DMS 273 (cell line): Measurements from ENCODE around the gene CDH23.

Source experiments
- DNase-seq: peaks from one replicate; lab custom pipeline; 2025; ENCODE audit not compliant: unreplicated experiment; lab: John Stamatoyannopoulos, UW

CDH23 gene

DNA sequence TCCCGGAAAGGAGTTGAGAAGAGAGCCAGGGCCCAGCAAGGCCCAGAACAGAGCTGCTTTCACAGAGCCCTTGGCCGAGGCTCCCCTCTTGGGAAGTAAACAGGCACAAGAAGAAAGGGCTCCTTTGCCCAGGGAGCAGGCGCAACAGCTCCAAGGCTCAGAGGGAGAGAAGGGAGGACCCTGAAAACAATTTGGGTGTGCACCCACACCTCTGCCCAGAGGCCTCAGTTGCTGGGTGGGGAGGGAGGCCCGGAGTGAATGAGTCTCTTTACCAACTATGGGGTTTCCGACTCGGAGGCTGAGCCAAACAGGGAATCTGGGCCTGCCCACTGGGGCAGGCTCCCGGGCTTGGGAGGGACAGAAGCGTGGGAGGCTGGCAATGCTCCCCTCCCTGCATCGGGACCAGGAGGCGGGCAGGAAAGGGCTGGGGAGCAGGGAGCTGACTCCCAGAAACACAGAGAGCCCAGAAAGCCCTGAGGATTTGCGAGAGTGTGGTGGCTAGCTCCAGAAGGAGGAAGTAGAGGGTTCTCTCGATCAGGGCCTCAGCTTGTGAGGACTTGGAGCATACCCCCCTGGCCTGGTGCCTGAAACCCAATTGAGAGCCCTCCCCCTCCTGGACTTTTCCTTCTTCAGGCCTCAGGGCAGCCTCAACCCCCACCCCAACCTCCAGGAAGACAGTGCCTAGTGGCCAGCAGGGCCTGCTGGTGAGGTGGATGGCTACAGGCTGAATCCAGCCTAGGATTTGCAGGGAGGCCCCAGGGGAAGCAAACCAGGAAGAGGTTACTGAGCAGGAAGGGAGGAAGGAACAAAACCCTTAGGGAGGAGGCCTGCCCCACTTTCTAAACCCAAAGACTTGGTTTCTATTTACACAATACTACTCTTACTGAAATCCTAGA is 316.7 kb downstream of the CDH23 start:
- DNase-seq, result peak; percentile 83

DNA sequence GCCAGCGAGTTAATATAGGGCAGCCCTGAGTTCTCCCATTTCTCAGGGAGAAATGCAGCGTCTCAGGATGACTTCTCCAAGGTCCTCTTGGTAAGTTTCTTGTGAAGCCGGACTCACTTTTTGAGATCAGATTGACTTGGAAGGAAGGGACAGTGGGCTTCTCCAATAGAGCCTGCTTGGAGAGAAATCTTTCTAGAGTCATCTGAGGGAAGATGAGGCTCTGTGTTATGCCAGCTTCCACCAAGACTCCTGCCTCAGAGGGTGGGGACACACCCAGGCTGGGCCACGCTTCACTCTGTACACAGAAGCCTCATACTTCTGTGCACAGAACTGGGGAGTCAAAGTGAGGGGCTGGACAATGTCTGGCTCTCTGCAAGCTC is 317.3 kb downstream of the CDH23 start:
- no peak for DNase-seq

DNA sequence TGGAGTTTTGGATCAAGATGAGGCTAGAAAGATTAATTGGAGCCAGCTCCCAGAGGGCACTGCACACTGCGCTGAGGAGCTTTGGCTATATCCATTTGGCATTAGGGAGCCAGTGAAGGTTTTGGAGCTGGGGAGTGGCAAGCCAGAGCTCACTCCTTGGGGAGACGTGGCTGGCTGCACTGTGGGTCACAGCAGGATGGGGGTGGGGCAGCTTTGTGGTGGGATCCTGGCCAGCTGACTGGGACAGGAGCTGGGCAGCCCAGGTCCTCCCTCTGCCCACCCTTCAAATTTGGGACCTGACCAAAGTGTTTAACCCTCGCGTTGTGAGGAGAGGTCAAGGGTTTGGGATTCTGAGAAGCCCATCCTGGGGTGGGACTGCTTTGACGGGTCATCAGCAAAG is 317.9 kb downstream of the CDH23 start:
- DNase-seq, result no peak

DNA sequence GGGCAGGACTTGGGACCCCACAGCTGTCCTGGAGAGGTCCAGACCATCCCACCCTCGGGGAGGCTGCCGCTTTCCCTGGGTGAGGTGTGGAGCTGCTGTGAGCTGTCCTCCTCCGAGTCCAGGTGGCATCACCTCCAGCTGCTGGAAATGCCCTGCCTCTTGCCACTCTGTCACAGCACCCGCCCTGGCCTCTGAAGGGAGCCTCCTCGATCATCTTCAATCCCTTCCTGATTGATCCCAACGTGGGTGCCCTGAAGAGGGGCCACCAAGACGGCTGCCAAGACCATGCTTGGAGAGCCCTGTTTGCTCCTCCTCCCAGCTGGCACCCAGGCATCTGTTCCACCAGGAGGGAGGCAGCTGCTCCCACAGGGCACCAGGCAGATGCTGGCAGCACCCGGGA is 318.3 kb downstream of the CDH23 start:
- DNase-seq, result peak; percentile 59

DNA sequence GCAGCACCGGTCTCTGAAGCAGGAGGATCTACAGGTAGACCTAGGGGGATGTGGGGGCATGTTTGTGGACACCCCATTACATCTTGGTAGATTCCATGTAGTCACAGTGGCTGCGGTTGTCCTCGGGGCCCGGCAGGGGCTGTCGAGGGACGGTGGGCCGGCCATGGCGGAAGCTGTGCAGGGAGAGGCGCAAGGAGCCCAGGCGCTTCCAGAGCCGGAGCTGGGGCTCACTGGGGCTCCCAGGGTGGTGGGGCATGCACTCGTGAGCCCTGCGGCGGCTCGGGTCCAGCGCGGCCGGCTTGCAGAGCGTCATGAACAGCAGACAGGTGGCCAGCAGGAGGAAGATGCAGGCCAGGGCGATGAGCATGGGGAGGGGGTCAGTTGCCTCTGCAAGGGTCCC is 319.1 kb downstream of the CDH23 start:
- DNase-seq, result no peak

DNA sequence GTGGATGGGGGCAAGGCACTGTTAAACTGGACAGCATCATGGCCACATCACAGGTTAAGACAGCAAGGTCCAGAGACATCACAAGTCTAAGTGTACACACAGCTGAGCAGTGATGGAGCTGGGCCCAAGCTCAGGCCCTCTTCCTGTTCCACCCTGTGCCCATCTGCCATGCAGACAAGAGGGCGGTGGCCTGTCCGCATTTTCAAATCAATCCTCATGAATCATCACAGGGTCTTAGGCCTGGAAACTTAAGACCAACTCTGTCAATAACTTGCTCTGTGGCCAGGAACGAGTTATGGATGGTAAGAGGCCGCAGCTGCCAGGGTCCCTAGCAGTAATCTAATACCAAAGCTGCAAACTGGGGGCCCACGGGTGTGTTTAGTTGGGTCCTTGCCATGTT is 319.7 kb downstream of the CDH23 start:
- DNase-seq, result peak; percentile 21

DNA sequence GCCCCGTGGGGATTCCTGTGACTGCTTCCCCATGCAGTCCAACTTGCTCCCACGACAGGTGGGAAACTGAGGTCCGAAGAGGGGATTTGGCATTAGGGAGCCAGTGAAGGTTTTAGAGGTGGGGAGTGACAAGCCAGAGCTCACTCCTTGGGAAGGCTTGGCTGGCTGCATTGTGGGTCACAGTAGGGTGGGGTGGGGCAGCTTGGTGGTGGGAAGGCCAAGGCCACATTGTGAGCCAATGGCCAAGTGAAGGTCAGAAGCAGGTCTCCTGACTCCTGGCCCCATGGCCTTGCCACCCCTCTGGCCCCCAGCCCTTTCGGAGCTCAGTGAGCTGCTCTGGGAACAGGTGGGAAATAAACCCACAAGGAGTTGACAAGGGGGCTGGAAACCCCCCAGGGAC is 320.3 kb downstream of the CDH23 start:
- DNase-seq, result no peak

DNA sequence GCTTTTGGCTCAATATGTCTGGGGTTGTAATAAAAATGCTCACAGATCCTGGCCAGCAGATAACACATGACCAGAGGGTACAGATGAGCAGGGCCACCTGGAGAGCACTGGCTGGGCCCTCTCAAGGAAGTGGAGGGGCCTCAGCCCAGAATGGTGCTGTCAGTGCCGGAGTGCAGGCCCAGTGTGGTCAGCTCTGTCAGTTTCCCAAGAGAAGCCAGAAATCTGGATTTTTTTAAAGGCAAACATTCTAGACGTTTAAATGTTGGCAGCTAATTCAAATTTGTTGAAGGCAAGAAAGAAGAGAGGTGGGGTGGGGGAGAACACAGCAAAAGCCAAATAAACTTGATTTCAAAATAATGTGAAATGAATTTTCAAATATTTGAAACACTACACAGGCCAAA is 320.8 kb downstream of the CDH23 start:
- no peak for DNase-seq

DNA sequence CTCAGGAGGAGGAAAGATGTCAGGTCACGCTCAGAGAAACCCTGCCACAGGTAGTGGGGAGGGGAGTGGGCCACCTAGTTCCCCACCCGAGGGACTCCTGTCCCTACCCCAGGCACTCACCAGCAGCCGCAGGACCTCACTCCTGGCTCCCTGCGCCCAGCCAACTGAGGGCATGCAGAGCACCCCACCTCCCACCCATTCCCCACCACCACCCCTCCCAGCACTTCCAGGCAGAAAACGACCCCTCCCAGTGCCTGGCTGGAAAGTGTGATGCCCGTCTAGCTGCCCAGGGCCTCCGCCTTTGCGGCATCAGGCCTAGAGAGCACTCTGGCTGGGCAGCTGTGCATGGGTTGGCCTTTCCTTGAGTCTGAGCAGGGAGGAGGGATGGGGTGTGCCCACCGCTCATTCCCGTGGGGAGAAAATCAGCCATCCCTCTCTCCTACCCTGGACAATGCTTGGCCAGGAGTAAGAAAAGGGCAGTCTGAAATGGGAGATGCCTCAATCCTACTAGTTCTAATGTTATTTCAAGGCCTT is 321.5 kb downstream of the CDH23 start:
- DNase-seq, result no peak

DNA sequence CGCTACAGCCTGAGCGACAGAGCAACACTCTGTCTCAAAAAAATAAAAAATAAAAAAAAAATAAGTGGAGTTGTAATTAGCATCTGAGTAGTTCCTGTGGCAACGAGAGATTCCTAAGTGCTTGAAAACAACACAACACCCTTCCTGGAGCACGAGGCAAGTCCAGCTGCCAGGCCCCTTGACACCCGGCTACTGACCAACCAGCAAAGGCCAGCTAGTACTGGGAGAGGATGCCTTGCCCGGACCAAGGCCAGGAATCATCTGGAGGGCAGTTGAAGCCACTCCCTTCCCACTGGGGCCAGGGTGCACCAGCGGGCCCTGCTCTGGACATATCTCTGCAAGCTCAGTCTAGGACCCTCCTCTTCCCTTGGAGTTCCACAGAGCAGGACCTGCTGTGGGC is 322.3 kb downstream of the CDH23 start:
- DNase-seq, result no peak

DNA sequence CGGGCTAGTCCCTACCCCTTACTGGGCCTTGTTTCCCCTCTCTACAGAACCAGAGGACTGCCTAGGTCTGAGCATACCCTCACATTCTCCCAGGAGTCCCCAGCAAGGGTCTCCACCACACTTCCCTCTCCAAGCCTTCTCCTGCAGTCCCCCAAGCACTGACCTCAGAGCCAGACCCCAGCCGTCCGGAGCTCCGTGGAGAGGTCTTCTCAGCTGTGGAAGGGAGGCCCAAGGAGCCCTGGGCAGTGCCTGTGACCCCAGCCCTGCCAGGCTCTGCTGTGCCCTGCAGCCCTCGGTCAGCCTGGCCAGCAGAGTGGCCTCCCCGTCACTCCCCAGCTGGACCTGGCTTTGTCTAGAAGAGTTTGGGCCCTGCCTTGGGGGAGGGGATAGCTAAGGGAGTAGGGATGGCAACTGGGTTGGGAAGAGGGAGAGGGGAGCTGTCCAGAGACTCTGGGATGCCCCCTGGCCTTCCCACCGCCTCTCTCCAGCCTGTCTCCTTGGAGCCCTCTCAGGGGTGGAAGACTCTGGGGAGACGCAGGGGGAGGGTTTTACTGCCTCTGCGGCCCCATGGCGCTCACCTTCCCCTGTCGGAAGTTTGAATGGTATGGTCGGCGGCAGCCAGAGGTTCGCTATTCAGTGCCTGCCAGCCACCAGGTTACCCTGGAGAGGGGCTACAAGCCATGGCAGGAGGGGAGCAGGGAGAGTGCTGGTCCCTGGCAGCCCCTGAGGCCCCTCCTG is 322.9 kb downstream of the CDH23 start, which contains the start of gene C10orf105:
Gene C10orf105, minus strand, starts transcription at position 315 of the 738 bp plus-strand sequence. CDS start 3,441 bp downstream, outside the sequence.
- DNase-seq, result no peak

DNA sequence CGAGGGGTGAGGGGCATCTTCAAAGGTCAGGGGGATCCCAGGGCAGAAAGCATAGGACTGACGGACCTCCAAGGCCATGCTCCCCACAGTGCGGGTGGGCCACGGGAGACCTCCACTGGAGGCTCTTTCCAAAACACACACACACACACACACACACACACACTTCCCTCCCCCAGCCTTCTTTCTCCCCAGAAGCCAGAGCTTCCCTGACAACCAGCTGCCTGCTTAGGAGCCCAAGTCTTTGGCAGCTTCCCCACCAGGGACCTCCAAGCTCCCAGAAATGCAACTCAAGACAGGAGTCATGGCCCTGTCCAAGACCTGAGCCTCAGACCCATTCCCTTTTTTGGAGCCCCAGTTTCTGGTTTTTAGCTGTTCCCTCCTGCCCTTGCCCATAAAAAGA is 323.6 kb downstream of the CDH23 start:
- DNase-seq, result peak; percentile 27

DNA sequence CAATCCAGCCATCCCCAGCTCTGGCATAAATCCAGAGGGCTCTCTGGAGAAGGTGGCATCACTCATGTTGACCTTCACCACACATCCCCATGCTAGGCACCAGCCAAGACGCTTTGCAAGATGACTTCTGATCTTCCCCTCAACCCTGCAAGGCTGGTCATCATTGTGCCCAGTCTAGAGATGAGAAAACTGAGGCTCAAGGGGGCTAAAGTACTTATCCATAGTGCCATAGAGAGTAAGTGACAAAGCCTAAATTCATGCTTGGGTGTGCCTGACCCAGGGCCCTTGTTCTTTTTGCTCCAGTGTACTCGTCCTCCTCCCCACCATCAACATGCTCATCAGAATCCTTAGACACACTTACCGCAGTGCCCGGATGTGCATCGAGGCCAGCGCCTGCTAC is 324.6 kb downstream of the CDH23 start:
- DNase-seq, result no peak

DNA sequence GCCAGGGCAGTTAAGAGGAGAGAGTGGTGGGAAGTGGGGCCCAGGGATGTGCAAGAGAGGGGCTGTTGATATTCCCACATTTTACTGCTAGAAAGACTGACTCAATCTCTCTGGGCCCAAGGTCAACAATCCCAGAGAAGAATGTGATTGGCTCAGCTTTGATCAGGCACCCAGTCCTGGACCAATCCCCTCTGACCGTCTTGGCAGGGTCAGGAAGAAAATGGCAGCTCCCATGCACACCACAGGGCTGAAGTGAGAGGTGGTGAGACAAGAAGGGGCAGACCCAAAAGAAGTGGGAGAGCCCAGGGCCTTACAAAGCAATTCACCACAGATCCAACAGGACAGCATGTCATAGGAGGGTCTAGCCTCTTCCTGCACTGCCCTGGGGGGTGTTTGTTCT is 326.1 kb downstream of the CDH23 start:
- DNase-seq, result no peak

DNA sequence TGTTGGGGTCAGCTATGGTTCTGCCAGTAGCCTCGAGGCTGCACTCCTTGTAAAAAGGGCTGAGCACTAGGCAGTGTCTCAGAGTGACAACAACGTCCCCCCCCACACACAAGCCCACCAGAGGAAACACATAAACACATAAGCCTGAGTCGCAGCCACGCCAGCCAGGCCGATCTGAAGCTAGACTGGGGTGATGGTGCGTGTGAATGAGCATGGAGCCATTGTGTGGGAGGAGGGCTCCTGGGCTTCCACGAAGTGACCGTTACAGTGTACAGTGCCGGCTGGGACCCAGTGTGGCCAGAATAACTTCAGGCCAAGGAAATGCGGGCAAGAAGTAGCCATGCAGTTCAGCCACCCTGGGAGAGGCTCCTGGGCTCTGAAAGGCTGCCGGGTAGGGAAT is 326.6 kb downstream of the CDH23 start:
- DNase-seq, result no peak

DNA sequence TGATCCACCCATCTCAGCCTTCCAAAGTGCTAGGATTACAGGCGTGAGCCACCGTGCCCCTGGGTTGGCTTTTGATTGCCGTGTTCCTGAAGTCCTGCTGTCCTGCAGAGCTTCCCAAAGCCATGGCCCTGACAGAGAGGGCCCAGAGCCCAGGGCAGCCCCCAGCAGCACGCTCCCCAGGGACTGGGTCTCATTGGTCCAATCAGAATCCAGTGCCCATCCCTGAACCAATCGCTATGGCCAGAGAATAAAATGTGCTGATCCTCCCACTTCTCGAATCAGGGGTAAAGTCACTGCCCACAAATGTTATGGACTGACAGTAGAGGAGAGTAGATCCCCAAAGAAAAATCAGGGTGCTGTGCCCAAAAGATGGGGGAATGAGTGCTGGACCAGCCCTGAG is 327.8 kb downstream of the CDH23 start:
- DNase-seq, result no peak

DNA sequence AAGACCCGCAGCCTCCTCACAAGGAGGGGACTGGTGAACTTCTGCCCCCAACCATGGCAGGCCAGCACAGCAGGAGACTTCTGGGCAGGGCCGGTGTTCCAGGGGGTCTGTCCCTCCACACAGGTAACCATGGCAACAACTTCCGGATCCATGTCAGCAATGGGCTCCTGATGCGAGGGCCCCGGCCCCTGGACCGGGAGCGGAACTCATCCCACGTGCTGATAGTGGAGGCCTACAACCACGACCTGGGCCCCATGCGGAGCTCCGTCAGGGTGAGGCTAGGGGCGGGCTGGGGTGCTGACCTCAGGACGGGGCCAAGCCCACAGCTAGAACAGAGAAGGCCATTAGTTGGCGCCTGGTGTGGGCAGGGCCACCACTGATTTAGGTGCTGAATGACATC is 328.5 kb downstream of the CDH23 start:
- DNase-seq, result no peak

DNA sequence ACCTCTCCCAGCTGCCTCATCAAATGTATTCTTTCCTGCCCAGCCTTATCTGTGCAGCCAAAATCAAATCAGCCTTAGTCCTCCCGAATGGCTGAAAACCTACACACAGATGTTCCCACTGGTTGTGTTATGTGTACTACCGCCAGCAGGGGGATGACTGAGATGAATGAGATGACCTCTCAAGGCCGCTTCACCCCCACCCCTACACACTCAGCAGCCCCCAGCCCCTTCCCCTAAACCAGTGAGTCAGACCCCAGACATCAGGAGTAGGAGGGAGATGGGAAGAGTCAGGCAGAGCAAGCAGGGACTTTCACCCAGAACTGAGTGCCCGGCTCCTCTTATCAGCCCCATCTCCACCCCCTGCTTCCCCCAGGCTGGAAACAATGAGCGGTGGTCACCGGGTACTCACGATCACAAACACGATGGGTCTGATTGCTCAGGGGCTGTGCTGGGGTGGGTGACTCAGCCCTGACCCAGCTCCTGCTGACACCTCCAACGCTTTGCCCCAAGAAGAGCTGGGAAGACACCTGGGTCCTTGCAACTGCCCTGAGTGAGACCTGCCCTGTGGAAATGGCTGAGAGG is 329.4 kb downstream of the CDH23 start:
- peak; percentile 68 for DNase-seq

DNA sequence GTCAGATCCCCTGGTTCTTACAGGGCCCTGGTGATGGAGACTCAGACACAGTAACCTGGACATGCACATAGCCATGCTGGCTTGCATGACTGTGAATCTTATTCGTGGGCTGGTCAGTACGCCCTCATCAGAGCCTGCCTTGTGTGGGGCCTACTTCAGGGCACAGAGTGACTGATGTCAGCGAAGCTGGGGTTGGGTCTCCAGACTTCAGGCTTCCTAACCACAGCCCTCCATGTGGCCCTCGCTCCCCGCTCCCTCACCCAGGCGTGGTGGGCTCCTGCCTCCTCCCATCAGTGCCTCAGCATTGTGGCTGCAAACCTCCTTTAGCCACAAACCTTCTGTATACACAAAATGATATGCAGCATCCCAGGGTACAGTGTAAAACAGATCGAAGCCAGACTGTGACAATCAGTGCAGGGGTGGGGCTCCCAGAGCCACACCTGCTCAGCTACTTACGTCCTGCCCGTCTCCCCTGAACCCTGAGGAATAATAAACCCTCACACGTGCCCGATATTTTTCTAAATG is 329.9 kb downstream of the CDH23 start:
- no peak for DNase-seq

DNA sequence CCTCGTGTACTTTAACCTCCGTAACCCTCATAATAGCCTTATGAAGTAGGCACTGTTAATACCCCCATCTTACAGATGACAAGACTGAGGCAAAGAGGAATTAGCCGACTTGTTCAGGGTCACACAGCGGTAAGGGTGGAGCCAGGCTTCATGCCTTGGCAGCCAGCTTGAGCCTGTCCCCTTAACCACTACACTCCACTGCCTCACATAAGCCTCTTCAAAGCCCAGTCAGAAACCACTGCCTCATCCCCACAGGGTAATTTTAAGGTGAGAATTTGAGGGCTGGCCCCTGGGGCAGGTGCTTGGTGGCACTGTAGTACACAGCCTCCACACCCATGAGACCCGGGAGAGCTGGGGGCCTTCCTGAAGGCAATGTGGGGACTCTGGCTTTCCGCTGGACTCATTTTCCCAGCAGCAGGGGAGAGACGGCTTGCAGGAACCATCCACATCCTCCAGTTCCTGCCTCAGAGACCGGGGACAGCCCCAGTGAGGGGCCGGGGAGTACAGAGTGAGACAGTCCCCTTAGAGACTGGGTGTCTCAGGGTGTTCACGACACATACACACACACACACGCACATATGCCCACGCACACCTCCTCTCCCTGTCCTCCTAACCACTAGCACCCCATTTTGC is 330.5 kb downstream of the CDH23 start:
- DNase-seq, result no peak
